NB4 (cell line): ENCODE results near the gene DHX34.
"Not testable (repeated sequence)": the region's sequence is repeated elsewhere in the genome, so short reads cannot be mapped to it uniquely, and the experiment has no call there.

Experiments used
- DNase-seq: peaks from one replicate; pipeline ENCODE4 v3.0.0; 2010; ENCODE audit warnings: low read depth
- H3K4me3 ChIP-seq: one replicate; pipeline ENCODE4 v1.5.1; 2011; ENCODE audit warnings: mild to moderate bottlenecking, low read depth, low read length, moderate library complexity
- MYC ChIP-seq: IDR thresholded peaks from 2 replicates; pipeline ENCODE4 v1.6.1; 2011; ENCODE audit warnings: low read depth, low read length
- POLR2A ChIP-seq: IDR thresholded peaks from 2 replicates; pipeline ENCODE4 v1.6.1; 2011; ENCODE audit warnings: mild to moderate bottlenecking; ENCODE audit not compliant: insufficient read length; ENCODE audit errors: extremely low read depth
- TF ChIP-seq, protein P1 (sequence below): IDR thresholded peaks from one replicate; pipeline ENCODE4 v1.5.1; 2012; ENCODE audit warnings: low read depth, low read length
- TF ChIP-seq, protein P2 (sequence below): IDR thresholded peaks from 2 replicates; pipeline ENCODE4 v1.6.1; 2011; ENCODE audit warnings: low read depth, low read length

DHX34 gene

DNA sequence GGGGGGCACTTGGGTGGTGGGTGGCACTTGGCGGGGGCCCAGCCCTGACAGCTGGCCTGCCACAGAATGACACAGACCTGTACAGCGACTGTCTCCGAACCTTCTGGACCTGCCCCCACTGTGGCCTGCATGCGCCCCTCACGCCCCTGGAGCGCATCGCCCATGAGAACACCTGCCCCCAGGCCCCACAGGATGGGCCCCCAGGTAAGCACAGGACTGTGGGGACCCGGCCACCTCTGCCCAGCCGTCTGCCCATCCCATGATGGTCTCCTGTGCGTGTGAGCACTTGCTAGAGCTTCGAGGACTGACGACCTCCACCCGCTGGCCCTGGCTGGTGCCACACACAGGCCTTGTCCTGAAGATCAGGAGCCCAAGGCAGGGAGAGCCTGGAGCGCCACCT is 32.0 kb downstream of the DHX34 start:
- peak; percentile 8 for TF ChIP-seq POLR2A
- TF ChIP-seq, protein P1, sequence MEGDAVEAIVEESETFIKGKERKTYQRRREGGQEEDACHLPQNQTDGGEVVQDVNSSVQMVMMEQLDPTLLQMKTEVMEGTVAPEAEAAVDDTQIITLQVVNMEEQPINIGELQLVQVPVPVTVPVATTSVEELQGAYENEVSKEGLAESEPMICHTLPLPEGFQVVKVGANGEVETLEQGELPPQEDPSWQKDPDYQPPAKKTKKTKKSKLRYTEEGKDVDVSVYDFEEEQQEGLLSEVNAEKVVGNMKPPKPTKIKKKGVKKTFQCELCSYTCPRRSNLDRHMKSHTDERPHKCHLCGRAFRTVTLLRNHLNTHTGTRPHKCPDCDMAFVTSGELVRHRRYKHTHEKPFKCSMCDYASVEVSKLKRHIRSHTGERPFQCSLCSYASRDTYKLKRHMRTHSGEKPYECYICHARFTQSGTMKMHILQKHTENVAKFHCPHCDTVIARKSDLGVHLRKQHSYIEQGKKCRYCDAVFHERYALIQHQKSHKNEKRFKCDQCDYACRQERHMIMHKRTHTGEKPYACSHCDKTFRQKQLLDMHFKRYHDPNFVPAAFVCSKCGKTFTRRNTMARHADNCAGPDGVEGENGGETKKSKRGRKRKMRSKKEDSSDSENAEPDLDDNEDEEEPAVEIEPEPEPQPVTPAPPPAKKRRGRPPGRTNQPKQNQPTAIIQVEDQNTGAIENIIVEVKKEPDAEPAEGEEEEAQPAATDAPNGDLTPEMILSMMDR, result no peak
- TF ChIP-seq, protein P2, sequence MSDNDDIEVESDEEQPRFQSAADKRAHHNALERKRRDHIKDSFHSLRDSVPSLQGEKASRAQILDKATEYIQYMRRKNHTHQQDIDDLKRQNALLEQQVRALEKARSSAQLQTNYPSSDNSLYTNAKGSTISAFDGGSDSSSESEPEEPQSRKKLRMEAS, result no peak
- TF ChIP-seq MYC, result no peak
- no peak overlapping the region for H3K4me3 ChIP-seq
- DNase-seq, result peak; percentile 44

DNA sequence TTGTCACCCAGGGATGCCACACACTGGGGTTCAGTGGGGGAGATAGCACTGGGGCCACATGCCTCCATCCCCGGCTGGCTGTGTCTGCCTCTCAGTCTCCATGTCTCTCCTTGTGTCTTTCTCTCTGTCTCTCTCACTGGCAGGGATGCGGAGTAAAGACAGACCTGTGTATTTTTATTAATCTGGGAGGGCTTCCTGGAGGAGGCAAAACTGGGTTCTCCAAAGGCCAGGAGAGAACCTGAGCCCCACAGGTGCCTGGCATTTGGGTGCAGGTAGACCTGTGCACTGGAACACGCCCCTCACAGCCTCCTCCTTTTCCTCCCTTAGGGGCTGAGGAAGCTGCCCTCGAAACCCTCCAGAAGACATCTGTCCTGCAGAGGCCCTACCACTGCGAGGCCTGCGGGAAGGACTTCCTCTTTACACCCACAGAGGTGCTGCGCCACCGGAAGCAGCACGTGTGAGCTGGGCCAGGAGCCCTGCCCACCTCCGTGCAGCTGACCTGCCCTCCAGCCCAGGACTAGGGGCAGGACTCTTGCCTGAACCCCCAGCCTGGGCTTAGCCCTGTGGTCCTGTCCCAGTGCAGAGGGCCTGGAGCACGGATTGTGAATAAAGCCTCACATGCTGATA is 32.7 kb downstream of the DHX34 start:
- no peak overlapping the region for H3K4me3 ChIP-seq
- peak; percentile 95 for DNase-seq
- TF ChIP-seq, protein P2, result peak; percentile 99
- TF ChIP-seq, protein P1, result no peak
- TF ChIP-seq MYC (peak; percentile 93), POLR2A (peak; percentile 6)

DNA sequence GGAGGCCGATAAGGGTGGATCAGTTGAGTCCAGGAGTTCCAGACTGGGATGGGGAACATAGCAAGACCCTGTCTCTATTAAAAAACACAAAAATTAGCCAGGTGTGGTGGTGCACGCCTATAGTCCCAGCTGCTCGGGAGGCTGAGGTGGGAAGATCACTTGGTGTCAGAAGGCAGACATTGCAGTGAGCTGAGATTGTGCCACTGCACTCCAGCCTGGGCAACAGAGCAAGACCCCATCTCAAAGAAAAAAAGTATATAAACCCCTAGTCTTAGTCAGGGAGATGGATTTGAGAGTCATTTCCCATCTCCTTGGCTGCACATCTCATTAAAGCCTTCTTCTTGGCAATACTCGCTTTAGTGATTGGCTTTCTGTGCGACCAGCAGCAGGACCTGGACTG is 34.8 kb downstream of the DHX34 start:
- not testable (repeated sequence) for H3K4me3 ChIP-seq
- DNase-seq, result peak; percentile 26

DNA sequence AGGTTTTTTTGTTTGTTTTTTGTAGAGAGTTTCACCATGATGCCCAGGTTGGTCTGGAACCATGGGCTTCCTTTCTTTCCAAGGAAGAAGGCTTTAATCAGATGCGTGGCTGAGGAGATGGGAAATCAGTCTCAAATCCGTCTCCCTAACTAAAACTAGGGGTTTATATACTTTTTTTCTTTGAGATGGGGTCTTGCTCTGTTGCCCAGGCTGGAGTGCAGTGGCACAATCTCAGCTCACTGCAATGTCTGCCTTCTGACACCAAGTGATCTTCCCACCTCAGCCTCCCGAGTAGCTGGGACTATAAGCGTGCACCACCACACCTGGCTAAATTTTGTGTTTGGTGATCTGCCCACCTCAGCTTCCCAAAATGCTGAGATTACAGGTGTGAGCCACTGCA is 35.4 kb downstream of the DHX34 start:
- H3K4me3 ChIP-seq, DNase-seq: not testable (repeated sequence)

DNA sequence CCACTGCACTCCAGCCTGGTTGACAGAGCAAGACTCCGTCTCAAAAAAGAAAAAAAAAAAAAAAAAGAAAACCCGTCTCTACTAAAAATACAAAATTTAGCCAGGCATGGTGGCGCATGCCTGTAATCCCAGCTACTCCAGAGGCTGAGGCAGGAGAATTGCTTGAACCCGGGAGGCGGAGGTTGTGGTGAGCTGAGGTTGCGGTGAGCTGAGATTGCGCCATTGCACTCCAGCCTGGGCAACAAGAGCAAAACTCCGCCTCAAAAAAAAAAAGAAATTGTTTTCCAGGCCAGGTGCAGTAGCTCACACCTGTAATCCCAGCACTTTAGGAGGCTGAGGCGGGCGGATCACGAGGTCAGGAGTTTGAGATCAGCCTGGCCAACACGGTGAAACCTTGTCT is 37.5 kb downstream of the DHX34 start:
- H3K4me3 ChIP-seq, result not testable (repeated sequence)
- peak; percentile 66 for DNase-seq

DNA sequence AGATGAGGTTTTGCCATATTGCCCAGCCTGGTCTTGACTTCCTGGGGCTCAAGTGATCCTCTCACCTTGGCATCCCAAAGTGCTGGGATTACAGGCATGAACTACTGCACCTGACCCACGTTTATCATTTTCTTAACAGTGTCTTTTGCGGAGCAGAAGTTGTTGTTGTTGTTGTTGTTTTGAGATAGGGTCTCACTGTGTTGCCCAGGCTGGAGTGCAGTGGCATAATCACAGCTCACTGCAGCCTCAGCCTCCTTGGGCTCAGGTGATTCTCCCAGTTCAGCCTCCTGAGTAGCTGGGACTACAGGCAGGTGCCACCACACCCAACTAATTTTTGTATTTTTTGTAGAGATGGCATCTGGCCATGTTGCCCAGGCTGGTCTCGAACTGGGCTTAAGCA is 38.5 kb downstream of the DHX34 start:
- not testable (repeated sequence) for H3K4me3 ChIP-seq, DNase-seq

DNA sequence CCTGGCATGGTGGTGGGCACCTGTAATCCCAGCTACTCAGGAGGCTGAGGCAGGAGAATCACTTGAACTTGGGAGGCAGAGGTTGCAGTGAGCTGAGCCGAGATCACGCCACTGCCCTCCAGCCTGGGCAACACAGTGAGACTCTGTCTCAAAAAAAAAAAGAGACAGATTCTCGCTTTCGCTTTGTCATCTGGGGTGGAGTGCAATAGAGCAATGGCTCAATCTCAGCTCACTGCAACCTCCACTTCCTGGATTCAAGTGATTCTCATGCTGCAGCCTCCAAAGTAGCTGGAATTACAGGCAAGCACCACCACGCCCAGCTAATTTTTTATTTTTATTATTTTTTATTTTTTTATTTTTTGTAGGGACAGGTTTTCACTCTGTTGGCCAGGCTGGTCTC is 39.6 kb downstream of the DHX34 start:
- not testable (repeated sequence) for H3K4me3 ChIP-seq
- DNase-seq, result peak; percentile 70

DNA sequence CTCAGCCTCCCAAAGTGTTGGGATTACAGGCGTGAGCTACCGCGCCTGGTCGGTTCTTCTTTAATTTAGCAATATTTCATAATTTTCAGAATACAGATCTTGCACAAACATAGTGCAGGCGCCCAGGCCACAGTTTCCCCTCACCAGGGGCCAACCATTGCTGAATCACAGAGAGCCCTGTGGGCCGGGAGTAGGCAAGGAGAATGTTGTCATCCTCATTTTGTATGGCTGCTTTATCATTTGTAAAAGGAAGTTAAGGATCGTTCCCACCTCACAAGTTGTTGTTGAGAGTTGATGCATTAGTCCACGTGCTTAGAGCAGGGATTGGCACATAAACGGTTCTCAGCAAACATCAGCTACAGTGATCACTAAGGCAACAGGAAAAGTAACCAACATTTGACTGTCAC is 40.0 kb downstream of the DHX34 start:
- no peak overlapping the region for H3K4me3 ChIP-seq
- TF ChIP-seq POLR2A, result no peak
- TF ChIP-seq MYC, result peak; percentile 78
- TF ChIP-seq, protein P1, result no peak
- TF ChIP-seq, protein P2, result peak; percentile 98
- peak; percentile 98 for DNase-seq

DNA sequence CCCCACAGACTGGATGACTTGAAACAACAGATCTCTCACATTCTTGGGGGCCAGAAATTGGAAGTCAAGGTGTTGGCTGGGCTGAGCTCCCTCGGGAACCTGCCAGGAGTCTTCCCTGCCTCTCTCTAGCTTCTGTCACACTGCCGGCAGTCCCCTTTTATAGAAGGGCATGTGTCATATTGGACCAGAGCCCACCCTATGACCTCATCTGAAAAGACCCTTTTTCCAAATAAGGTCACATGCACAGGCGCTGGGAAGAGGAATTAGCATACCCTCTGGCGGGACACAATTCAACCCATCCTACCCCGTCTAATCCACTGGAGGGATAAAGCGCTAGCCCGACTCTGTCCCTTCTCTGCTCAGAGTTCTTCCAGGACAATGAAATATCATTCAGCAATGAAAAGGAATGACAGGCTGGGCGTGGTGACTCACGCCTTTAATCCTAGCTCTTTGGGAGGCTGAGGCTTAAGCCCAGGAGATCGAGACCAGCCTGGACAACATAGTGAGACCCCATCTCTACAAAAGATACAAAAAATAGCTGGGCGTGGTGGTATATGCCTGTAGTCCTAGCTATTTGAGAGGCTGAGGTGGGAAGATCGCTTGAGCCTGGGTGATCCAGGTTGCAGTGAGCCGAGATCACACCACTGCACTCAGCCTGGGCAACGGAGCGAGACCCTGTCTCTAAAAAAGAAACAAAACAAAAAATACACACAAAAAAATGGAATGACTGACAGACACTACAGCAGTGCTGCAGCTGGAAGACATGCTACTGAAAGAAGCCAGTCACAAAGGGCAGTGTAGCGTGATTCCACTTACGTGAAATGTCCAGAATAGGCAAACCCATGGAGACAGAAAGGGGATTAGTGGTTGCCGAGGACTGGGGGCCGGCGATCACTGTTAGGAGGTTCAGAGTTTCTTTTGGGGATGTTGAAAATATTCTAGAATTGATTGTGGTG is 41.7 kb downstream of the DHX34 start:
- no peak for DNase-seq
- no peak overlapping the region for H3K4me3 ChIP-seq
- TF ChIP-seq POLR2A (no peak), MYC (peak; percentile 40)
- TF ChIP-seq, protein P2, result 0 out of 2 replicates have a peak, but pooled peaks have one; percentile 40
- TF ChIP-seq, protein P1, result no peak
